CD4-positive, alpha-beta T cell (primary cell): Measurements from ENCODE around the gene SDK2. TPM values are rescaled to one million over a fixed set of nuclear protein-coding genes. Genes with fewer than 3 reads are reported as not detected.

Source experiments
- ATAC-seq: fragments of 200-7000 bp; cut with Tn5 transposase; one replicate; pipeline ENCODE4 v1.10.0; 2022; ENCODE audit warnings: mild to moderate bottlenecking; ENCODE audit not compliant: poor library complexity
- CTCF ChIA-PET: fragments of 350-600 bp; sonication (Branson Sonifier 250); formaldehyde crosslinking; loops from one replicate; lab custom pipeline; 2021; ENCODE audit warnings: antibody characterized with exemption, inconsistent platforms; lab: Charles Lee
- POLR2A ChIA-PET: fragments of 350-600 bp; sonication (Branson Sonifier 250); formaldehyde crosslinking; loops from one replicate; lab custom pipeline; 2021; ENCODE audit warnings: antibody characterized with exemption, inconsistent platforms; lab: Charles Lee
- DNase-seq, 14 experiments: peaks; one replicate each; pipeline ENCODE4 v3.0.0-alpha.2; 2013 to 2020; ENCODE audit warnings: mixed read lengths in 2 of 14
- H3K27ac ChIP-seq, 2 donors: one replicate each; pipeline versions ENCODE4 v1.5.1 to v1.7.0; 2013; ENCODE audit warnings: low read length in 2 of 2, low read depth in 1 of 2, mild to moderate bottlenecking in 1 of 2
- H3K27me3 ChIP-seq, 2 experiments: 1 replicate in 1 of 2; 2 replicates in 1 of 2; pipeline versions ENCODE4 v1.6.1 to v1.7.0; 2013; ENCODE audit warnings: low read length in 2 of 2, control low read depth in 1 of 2, mild to moderate bottlenecking in 1 of 2, moderate library complexity in 1 of 2; ENCODE audit not compliant: insufficient read depth in 2 of 2, control insufficient read depth in 1 of 2
- H3K36me3 ChIP-seq: one replicate; pipeline ENCODE4 v1.6.1; 2013; ENCODE audit warnings: low read length, control low read depth; ENCODE audit not compliant: insufficient read depth
- H3K4me1 ChIP-seq: one replicate; pipeline ENCODE4 v1.6.1; 2013; ENCODE audit warnings: low read length, control low read depth; ENCODE audit not compliant: insufficient read depth
- H3K4me3 ChIP-seq: one replicate; pipeline ENCODE4 v1.5.1; 2013; ENCODE audit warnings: mild to moderate bottlenecking, low read length, moderate library complexity
- H3K9me3 ChIP-seq, 2 experiments: 1 replicate in 1 of 2; 2 replicates in 1 of 2; pipeline versions ENCODE4 v1.6.1 to v1.7.0; 2013; ENCODE audit warnings: low read length in 2 of 2, mild to moderate bottlenecking in 2 of 2, control low read depth in 1 of 2, moderate library complexity in 1 of 2; ENCODE audit not compliant: control insufficient read depth in 1 of 2, insufficient read depth in 1 of 2
- H3K27ac Mint-ChIP-seq: one replicate; pipeline ENCODE4 v1.8.0; 2020; ENCODE audit warnings: mixed read lengths
- H3K27me3 Mint-ChIP-seq: one replicate; pipeline ENCODE4 v1.8.0; 2021; ENCODE audit warnings: mixed read lengths
- H3K36me3 Mint-ChIP-seq: one replicate; pipeline ENCODE4 v1.8.0; 2021; ENCODE audit warnings: low read depth, mixed read lengths
- H3K4me1 Mint-ChIP-seq: one replicate; pipeline ENCODE4 v1.8.0; 2021; ENCODE audit warnings: low read depth, mixed read lengths
- H3K4me3 Mint-ChIP-seq: one replicate; pipeline ENCODE4 v1.8.0; 2020; ENCODE audit warnings: mild to moderate bottlenecking, mixed read lengths
- H3K9me3 Mint-ChIP-seq: one replicate; pipeline ENCODE4 v1.8.0; 2020; ENCODE audit warnings: mixed read lengths
- CTCF ChIP-seq: fragments of 200-600 bp; IDR thresholded peaks from one replicate; pipeline ENCODE4 v1.8.0; 2022; ENCODE audit warnings: antibody characterized with exemption, mild to moderate bottlenecking
- intact Hi-C, 2 experiments: fragments of 100-400 bp; cut with DNase I in 1 of 2; cut with micrococcal nuclease in 1 of 2; formaldehyde crosslinking; loops; one replicate each; pipeline versions ENCODE4 v1.15.1 to v1.9.0; 2023 to 2025; cut with DNase I, micrococcal nuclease
- total RNA-seq, 174 experiments: library from RNA in 2 of 174; stranded (reverse) in 2 of 174; gene quantifications; one replicate each; pipeline ENCODE4 v1.2.3 and lab custom pipeline; 2021 to 2026

Gene SDK2
- total RNA-seq, 2 experiments from 2014 or later, result 8.1 to 8.2 TPM

- intact Hi-C loops, result no loop called here
- no peaks in the 10 kb centered on the region for H3K9me3 Mint-ChIP-seq
- ATAC-seq (no peak), DNase-seq (no peak)
- Histone ChIP-seq H3K4me3 (no peak overlapping the region), H3K36me3 (no peaks in the 10 kb centered on the region), H3K27ac (no peak overlapping the region), H3K27me3 (no peaks in the 10 kb centered on the region), H3K9me3 (peaks cover 0 to 8% of the 10 kb centered on the region in 2 experiments), H3K4me1 (no peaks in the 10 kb centered on the region)
- no peak for TF ChIP-seq CTCF
- no peaks in the 10 kb centered on the region for H3K36me3 Mint-ChIP-seq
- POLR2A ChIA-PET, result no interaction called here
- CTCF ChIA-PET, result no interaction called here
- H3K27me3 Mint-ChIP-seq, result no peaks in the 10 kb centered on the region
- H3K4me3 Mint-ChIP-seq, result no peak overlapping the region
- H3K27ac Mint-ChIP-seq, result no peak overlapping the region
- no peaks in the 10 kb centered on the region for H3K4me1 Mint-ChIP-seq
Observed at GRCh38 chr17:73436954-73437353, 207.3 kb downstream of the SDK2 start.

- Mint-ChIP-seq H3K9me3 (no peaks in the 10 kb centered on the region), H3K36me3 (no peaks in the 10 kb centered on the region), H3K27ac (no peak overlapping the region), H3K4me3 (no peak overlapping the region), H3K4me1 (peaks cover 9% of the 10 kb centered on the region), H3K27me3 (no peaks in the 10 kb centered on the region)
- DNase-seq, result no peak
- POLR2A ChIA-PET, result no interaction called here
- H3K4me1 ChIP-seq, result peaks cover 3% of the 10 kb centered on the region
- intact Hi-C loops, result no loop called here
- no peak for ATAC-seq
- no peak overlapping the region for H3K27ac ChIP-seq
- no peak overlapping the region for H3K4me3 ChIP-seq
- H3K9me3 ChIP-seq, result no peaks in the 10 kb centered on the region
- no peaks in the 10 kb centered on the region for H3K36me3 ChIP-seq
- CTCF ChIA-PET, result no interaction called here
- TF ChIP-seq CTCF, result no peak
- H3K27me3 ChIP-seq, result no peaks in the 10 kb centered on the region
Observed at GRCh38 chr17:73435412-73435811, 208.8 kb downstream of the SDK2 start.

GRCh38 chr17:73434154-73434553 lies 210.1 kb downstream of the SDK2 start:
- Mint-ChIP-seq H3K9me3 (no peaks in the 10 kb centered on the region), H3K36me3 (peaks cover 4% of the 10 kb centered on the region), H3K4me3 (no peak overlapping the region), H3K4me1 (peaks cover 14% of the 10 kb centered on the region), H3K27ac (no peak overlapping the region), H3K27me3 (no peaks in the 10 kb centered on the region)
- no peak for TF ChIP-seq CTCF
- H3K4me1 ChIP-seq, result peaks cover 9% of the 10 kb centered on the region
- intact Hi-C loops, result loop anchor here in 1 of 2 experiments (5.0 kb wide), 1 partner anchor 158 kb away; no protein-coding TSS in a partner anchor
- no peaks in the 10 kb centered on the region for H3K27me3 ChIP-seq
- H3K4me3 ChIP-seq, result no peak overlapping the region
- POLR2A ChIA-PET, result no interaction called here
- ATAC-seq, result no peak
- no peak overlapping the region for H3K27ac ChIP-seq
- no peaks in the 10 kb centered on the region for H3K36me3 ChIP-seq
- DNase-seq, result no peak
- no peaks in the 10 kb centered on the region for H3K9me3 ChIP-seq
- CTCF ChIA-PET, result interaction anchor here (0.9 kb wide), 1 partner anchor 212 kb away, joined by 3 read pairs; no protein-coding TSS in a partner anchor
